Activated CD4-positive, alpha-beta T cell treated with anti-CD3 and anti-CD28 coated beads, Interleukin-2, amount 50 U/mL, for 16 hours (primary cell): ENCODE measurements around the gene PASD1.
"Not testable (repeated sequence)": the region's sequence is repeated elsewhere in the genome, so short reads cannot be mapped to it uniquely, and the experiment has no call there.

Experiments used
- DNase-seq: peaks from one replicate; pipeline ENCODE4 v3.0.0-alpha.2; 2020

Gene PASD1

GRCh38 chrX:151563449-151563848 is at the start of gene PASD1:
TSS of gene PASD1 (plus strand) at chrX:151563675. CDS start at chrX:151601554, 37,879 bp downstream.
- no peak for DNase-seq

GRCh38 chrX:151515237-151515636 is 48.2 kb upstream of the PASD1 start:
- no peak for DNase-seq

- no peak for DNase-seq
Measured at GRCh38 chrX:151516538-151517187, 46.8 kb upstream of the PASD1 start.

- no peak for DNase-seq
Measured at GRCh38 chrX:151517421-151517820, 46.1 kb upstream of the PASD1 start.

- DNase-seq = no peak
Measured at GRCh38 chrX:151523351-151523750, 40.1 kb upstream of the PASD1 start.

GRCh38 chrX:151536571-151536970 is 26.9 kb upstream of the PASD1 start:
- no peak for DNase-seq

GRCh38 chrX:151537572-151537971 is 25.9 kb upstream of the PASD1 start:
- DNase-seq = no peak

- DNase-seq = no peak
Measured at GRCh38 chrX:151538190-151539122, 25.0 kb upstream of the PASD1 start.

GRCh38 chrX:151543706-151544105 is 19.8 kb upstream of the PASD1 start:
- DNase-seq = no peak

GRCh38 chrX:151546226-151546625 is 17.2 kb upstream of the PASD1 start:
- not testable (repeated sequence) for DNase-seq

- DNase-seq = not testable (repeated sequence)
Measured at GRCh38 chrX:151551176-151551575, 12.3 kb upstream of the PASD1 start.

GRCh38 chrX:151552743-151553142 is 10.7 kb upstream of the PASD1 start:
- no peak for DNase-seq

- not testable (repeated sequence) for DNase-seq
Measured at GRCh38 chrX:151555301-151555700, 8.2 kb upstream of the PASD1 start.

- DNase-seq = not testable (repeated sequence)
Measured at GRCh38 chrX:151562485-151562884, 990 bp upstream of the PASD1 start.

- not testable (repeated sequence) for DNase-seq
Measured at GRCh38 chrX:151563003-151563402, 472 bp upstream of the PASD1 start.

- no peak for DNase-seq
Measured at GRCh38 chrX:151564035-151564434, 560 bp downstream of the PASD1 start.

GRCh38 chrX:151566872-151567271 is 3.4 kb downstream of the PASD1 start:
- not testable (repeated sequence) for DNase-seq

GRCh38 chrX:151570561-151570960 is 7.1 kb downstream of the PASD1 start:
- DNase-seq = no peak

GRCh38 chrX:151593384-151593783 is 29.9 kb downstream of the PASD1 start:
- DNase-seq = not testable (repeated sequence)

GRCh38 chrX:151596282-151596681 is 32.8 kb downstream of the PASD1 start:
- no peak for DNase-seq

- no peak for DNase-seq
Measured at GRCh38 chrX:151604931-151605330, 41.5 kb downstream of the PASD1 start.

- DNase-seq = no peak
Measured at GRCh38 chrX:151609222-151609621, 45.7 kb downstream of the PASD1 start.

GRCh38 chrX:151621422-151621821 is 57.9 kb downstream of the PASD1 start:
- DNase-seq = no peak

GRCh38 chrX:151624677-151625076 is 61.2 kb downstream of the PASD1 start:
- DNase-seq = no peak
